Measurements from ENCODE around the gene MED12.

DNA sequence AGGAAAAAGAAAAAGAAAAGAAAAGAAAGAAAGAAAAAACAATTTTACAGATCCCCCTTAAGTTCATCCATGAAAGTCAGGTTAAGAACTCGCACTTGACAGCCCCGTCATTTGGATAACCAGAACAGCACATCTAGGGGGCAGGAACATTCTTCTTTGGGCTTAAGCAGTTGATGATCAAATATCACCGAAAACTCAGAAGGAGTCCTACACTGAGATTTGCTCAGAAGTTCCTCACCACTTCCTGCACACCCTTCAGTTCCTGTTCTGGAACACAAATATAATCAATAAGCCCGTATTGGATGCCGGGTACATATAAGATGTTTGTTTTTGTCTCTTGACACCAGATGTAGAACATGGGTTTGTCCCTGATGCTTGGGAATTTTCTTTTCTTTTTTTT lies 40.9 kb downstream of the MED12 start:
- TF ChIP-seq, protein P1, sequence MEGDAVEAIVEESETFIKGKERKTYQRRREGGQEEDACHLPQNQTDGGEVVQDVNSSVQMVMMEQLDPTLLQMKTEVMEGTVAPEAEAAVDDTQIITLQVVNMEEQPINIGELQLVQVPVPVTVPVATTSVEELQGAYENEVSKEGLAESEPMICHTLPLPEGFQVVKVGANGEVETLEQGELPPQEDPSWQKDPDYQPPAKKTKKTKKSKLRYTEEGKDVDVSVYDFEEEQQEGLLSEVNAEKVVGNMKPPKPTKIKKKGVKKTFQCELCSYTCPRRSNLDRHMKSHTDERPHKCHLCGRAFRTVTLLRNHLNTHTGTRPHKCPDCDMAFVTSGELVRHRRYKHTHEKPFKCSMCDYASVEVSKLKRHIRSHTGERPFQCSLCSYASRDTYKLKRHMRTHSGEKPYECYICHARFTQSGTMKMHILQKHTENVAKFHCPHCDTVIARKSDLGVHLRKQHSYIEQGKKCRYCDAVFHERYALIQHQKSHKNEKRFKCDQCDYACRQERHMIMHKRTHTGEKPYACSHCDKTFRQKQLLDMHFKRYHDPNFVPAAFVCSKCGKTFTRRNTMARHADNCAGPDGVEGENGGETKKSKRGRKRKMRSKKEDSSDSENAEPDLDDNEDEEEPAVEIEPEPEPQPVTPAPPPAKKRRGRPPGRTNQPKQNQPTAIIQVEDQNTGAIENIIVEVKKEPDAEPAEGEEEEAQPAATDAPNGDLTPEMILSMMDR (IDR thresholded peaks at IDR 0.05) = no peak
- TF ChIP-seq POLR2A (IDR thresholded peaks at IDR 0.05) = no peak
- no peak for TF ChIP-seq EP300 (IDR thresholded peaks at IDR 0.05)
